ENCODE data around the gene ZNF865.

DNA sequence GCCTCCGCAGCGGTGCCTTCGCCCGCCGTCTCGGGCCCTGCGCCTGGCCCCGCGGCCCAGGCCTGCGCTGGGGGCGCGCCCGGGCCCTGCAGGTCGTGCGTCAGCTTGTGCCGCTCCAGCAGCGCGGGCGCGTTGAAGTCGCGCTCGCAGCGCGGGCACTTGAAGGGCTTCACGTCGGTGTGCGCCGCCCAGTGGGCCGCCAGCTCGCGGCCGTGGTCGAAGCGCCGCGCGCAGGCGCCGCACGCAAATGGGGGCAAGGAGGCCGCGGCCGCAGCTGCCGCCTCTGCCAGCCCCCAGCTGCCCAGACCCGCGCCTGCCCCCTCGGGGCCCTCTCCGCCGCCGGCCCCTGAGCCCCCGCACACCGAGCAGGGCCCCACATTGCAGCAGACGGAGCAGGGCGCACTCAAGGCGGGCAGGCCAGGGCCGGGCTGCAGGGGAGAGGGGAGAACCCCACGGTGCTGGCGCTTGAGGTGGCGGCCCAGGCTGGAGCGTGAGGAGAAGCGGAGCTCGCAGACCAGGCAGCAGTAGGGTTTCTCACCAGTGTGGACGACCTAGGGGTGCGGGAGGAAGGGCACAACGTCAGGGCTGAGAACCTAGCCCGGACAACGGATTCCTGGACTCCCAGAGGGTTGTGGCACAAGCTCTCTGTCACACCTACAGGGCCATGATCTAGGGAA is 12.2 kb upstream of the ZNF865 start:
- TF ChIP-seq, protein P1, sequence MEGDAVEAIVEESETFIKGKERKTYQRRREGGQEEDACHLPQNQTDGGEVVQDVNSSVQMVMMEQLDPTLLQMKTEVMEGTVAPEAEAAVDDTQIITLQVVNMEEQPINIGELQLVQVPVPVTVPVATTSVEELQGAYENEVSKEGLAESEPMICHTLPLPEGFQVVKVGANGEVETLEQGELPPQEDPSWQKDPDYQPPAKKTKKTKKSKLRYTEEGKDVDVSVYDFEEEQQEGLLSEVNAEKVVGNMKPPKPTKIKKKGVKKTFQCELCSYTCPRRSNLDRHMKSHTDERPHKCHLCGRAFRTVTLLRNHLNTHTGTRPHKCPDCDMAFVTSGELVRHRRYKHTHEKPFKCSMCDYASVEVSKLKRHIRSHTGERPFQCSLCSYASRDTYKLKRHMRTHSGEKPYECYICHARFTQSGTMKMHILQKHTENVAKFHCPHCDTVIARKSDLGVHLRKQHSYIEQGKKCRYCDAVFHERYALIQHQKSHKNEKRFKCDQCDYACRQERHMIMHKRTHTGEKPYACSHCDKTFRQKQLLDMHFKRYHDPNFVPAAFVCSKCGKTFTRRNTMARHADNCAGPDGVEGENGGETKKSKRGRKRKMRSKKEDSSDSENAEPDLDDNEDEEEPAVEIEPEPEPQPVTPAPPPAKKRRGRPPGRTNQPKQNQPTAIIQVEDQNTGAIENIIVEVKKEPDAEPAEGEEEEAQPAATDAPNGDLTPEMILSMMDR (IDR thresholded peaks at IDR 0.05 in 2 of 3, conservative IDR thresholded peaks at IDR 0.05 in 1 of 3; ENCODE audit: borderline replicate concordance in 1 of 3, insufficient read depth in 1 of 3, low read depth in 2 of 3, low read length in 2 of 3), result no peak
- no peak for TF ChIP-seq POLR2AphosphoS5 (IDR thresholded peaks at IDR 0.05; ENCODE audit: low read depth, low read length)
- no peak for TF ChIP-seq EZH2 (IDR thresholded peaks at IDR 0.05)
- TF ChIP-seq ZNF274 (IDR thresholded peaks at IDR 0.05; ENCODE audit: low read depth, low read length), result no peak
- no peak for TF ChIP-seq POLR2A (IDR thresholded peaks at IDR 0.05; ENCODE audit: borderline replicate concordance, extremely low read depth, insufficient read depth, insufficient read length)
- no peak for TF ChIP-seq RAD21 (IDR thresholded peaks at IDR 0.05; ENCODE audit: low read depth)
- no peak for TF ChIP-seq MAX (IDR thresholded peaks at IDR 0.05)
- TF ChIP-seq, protein P2, sequence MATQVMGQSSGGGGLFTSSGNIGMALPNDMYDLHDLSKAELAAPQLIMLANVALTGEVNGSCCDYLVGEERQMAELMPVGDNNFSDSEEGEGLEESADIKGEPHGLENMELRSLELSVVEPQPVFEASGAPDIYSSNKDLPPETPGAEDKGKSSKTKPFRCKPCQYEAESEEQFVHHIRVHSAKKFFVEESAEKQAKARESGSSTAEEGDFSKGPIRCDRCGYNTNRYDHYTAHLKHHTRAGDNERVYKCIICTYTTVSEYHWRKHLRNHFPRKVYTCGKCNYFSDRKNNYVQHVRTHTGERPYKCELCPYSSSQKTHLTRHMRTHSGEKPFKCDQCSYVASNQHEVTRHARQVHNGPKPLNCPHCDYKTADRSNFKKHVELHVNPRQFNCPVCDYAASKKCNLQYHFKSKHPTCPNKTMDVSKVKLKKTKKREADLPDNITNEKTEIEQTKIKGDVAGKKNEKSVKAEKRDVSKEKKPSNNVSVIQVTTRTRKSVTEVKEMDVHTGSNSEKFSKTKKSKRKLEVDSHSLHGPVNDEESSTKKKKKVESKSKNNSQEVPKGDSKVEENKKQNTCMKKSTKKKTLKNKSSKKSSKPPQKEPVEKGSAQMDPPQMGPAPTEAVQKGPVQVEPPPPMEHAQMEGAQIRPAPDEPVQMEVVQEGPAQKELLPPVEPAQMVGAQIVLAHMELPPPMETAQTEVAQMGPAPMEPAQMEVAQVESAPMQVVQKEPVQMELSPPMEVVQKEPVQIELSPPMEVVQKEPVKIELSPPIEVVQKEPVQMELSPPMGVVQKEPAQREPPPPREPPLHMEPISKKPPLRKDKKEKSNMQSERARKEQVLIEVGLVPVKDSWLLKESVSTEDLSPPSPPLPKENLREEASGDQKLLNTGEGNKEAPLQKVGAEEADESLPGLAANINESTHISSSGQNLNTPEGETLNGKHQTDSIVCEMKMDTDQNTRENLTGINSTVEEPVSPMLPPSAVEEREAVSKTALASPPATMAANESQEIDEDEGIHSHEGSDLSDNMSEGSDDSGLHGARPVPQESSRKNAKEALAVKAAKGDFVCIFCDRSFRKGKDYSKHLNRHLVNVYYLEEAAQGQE (IDR thresholded peaks at IDR 0.05; ENCODE audit: low read depth), result no peak
- TF ChIP-seq TCF7L2 (IDR thresholded peaks at IDR 0.05; ENCODE audit: borderline replicate concordance, extremely low read depth, insufficient read depth, insufficient read length), result no peak
- TF ChIP-seq ZBTB33 (IDR thresholded peaks at IDR 0.05; ENCODE audit: extremely low read depth, insufficient replicate concordance, low read length), result no peak
- no peak for TF ChIP-seq SP1 (IDR thresholded peaks at IDR 0.05; ENCODE audit: low read depth)
